ENCODE measurements around the gene ZNF160. TPM values are rescaled to one million over a fixed set of nuclear protein-coding genes. Genes with fewer than 3 reads are reported as not detected.
"Not testable (repeated sequence)": the region's sequence is repeated elsewhere in the genome, so short reads cannot be mapped to it uniquely, and the experiment has no call there.

The ZNF160 gene
- total RNA-seq, 3 donors from 2014 or later: 19.9 to 28.6 (median 28.0) TPM

- no peaks in the 10 kb centered on the region for H3K4me1 ChIP-seq (ENCODE audit: low read depth)
- DNase-seq: no peak
- intact Hi-C loops (cut with DNase I, micrococcal nuclease): no loop called here
- H3K36me3 ChIP-seq (ENCODE audit: low read depth): peaks cover 15% of the 10 kb centered on the region
- H3K4me3 ChIP-seq: no peak overlapping the region
- TF ChIP-seq CTCF (IDR thresholded peaks at IDR 0.05): no peak
- peaks cover 39% of the 10 kb centered on the region for H3K9me3 ChIP-seq
- no peak for ATAC-seq
Observed at GRCh38 chr19:53109527-53109926, 6.3 kb upstream of the ZNF160 start.

DNA sequence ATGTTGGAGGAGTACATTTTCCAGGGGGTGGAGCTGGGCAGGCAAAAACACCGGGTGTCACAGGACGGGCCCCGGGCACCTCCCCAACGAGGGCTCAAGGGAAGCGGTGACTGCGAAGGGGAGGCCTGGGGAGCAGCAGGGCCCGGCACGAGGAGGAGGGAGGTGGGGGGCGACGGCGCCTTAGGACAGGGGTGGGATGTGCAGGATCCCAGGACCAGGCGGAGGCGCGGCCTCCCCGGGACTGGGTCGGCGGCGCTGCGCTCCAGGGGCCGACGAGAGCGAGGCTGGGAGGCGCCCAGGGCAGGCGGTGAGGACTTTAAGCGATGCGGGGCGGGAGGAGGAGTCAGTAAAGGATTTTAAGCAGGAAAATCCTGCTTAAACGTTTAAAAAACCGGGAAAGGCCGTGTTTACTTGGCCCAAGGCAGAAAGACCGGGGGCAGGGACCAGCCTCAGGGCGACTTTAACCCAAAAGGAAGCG lies 427 bp downstream of the ZNF160 start:
- Histone ChIP-seq H3K4me3 (peak overlapping the region; percentile 63), H3K36me3 (ENCODE audit: low read depth) (peaks cover 2% of the 10 kb centered on the region), H3K9me3 (peaks cover 5% of the 10 kb centered on the region), H3K4me1 (ENCODE audit: low read depth) (peaks cover 8% of the 10 kb centered on the region)
- TF ChIP-seq CTCF (IDR thresholded peaks at IDR 0.05): no peak
- peak in 2 of 3 donors; percentile 57 to 63 for DNase-seq
- ATAC-seq: peak; percentile 54
- intact Hi-C loops (cut with DNase I, micrococcal nuclease): no loop called here

DNA sequence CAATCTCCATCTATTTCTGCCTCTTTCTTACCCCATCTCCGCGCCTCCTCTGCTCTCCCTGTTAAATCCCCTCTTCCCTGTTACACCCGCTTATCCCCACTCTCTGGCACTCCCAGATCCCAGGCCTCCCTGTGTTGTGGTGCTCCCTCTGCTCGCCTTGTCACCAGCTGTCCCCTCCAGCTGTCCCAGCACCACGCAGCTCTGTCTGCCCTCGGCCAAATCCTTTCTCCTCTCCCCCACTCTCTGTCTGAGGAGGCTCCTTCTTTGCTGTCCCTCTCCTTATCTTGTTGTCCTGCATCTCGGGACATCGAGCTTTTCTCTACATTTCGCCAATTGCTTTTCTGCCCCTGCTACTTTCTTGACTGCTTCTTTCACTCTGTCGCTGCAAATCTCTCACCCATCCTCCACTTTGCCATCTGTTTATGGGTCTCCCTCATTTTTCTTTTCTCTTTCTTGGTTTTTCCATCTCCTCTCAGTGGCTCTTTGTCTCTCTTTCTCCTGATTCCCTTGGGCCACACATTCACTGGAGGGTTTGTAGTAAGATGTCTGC lies 941 bp downstream of the ZNF160 start:
- DNase-seq (no peak), ATAC-seq (no peak)
- peak overlapping the region; percentile 63 for H3K4me3 ChIP-seq
- H3K4me1 ChIP-seq (ENCODE audit: low read depth): peaks cover 8% of the 10 kb centered on the region
- no peak for TF ChIP-seq CTCF (IDR thresholded peaks at IDR 0.05)
- no peaks in the 10 kb centered on the region for H3K9me3 ChIP-seq
- intact Hi-C loops (cut with DNase I, micrococcal nuclease): no loop called here
- H3K36me3 ChIP-seq (ENCODE audit: low read depth): peaks cover 2% of the 10 kb centered on the region

GRCh38 chr19:53101518-53101917 lies 1.7 kb downstream of the ZNF160 start:
- no peaks in the 10 kb centered on the region for H3K36me3 ChIP-seq (ENCODE audit: low read depth)
- TF ChIP-seq CTCF (IDR thresholded peaks at IDR 0.05): no peak
- ATAC-seq: no peak
- no peak for DNase-seq
- no peaks in the 10 kb centered on the region for H3K9me3 ChIP-seq
- intact Hi-C loops (cut with DNase I, micrococcal nuclease): no loop called here
- H3K4me1 ChIP-seq (ENCODE audit: low read depth): peaks cover 8% of the 10 kb centered on the region
- H3K4me3 ChIP-seq: no peak overlapping the region

DNA sequence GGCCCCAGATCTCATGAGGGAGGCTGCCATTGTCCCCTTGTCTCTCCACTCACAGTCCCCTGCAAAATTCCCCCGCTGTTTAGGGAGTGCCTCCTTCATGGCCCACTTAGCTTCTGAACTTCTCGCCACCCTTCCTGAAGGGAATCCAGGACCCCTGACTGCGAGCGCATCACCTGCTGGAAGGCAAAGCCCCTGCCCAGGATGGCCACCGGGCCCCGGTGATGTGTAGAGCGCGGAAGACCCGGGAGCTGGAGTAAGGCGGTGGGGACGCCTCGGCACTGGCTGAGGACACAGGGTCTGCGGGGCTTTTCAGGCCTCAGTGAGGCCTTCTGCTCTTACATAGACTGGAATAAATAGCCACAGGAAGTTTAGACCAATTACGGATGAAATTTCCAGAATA lies 4.7 kb downstream of the ZNF160 start:
- intact Hi-C loops (cut with DNase I, micrococcal nuclease): loop anchor here in 1 of 2 donors (2.0 kb wide), 1 partner anchor 30 kb away; no protein-coding TSS in a partner anchor
- not testable (repeated sequence) for H3K9me3 ChIP-seq; H3K36me3 ChIP-seq (ENCODE audit: low read depth); ATAC-seq; H3K4me1 ChIP-seq (ENCODE audit: low read depth); H3K4me3 ChIP-seq; DNase-seq

DNA sequence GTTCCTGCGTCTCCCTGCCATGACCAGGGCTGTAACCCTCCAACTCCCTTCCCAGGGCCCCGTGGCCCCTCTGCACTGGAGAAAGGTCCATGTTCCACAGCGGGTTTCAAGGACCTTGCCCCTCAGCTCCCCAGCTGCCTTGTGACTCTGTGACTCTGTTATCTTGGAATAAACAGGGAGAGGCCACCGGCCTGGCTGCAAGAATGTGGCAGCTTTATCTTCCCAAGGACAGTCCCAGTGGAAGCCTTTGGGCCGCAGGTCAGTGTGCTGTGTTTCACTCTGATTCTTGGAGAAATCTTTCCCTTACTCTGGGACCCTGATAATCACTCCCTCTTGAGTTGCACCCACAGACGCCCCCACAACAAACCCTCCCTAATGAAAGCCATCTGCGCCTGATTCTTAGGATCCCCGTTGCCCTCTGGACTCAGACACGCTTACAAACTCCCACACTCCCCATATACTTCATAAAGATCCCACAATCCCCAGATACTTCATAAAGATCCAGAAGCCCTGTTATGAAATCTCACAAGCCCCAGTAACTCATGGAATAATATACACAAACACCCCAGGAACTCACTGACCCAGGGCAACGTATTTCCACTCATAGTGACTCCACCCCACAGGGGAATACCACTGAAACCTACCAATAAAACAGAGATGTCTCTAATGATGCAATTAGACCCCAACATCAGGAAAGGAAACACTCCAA lies 6.1 kb downstream of the ZNF160 start:
- H3K9me3 ChIP-seq; H3K4me1 ChIP-seq (ENCODE audit: low read depth); intact Hi-C loops (cut with DNase I, micrococcal nuclease); H3K4me3 ChIP-seq; DNase-seq; ATAC-seq; H3K36me3 ChIP-seq (ENCODE audit: low read depth): not testable (repeated sequence)

DNA sequence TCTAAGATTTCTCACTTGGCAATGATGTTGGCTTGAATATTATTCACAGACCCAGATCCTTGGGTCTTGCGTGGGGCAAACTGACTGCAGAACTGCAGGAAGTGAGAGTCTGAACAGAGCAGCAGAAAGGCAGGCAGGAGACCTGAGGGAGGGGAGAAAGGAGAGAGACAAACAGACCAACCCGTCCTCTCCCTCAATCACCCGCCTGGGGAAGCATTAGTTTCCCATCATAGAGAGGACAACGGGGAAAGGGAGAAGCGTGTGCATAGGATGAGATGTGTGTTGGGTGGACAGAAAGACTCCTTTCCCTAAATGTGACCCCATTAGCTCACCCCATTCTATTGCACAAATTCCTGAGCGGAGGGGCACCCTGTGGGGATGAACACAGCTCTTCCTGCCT lies 6.6 kb downstream of the ZNF160 start:
- H3K4me3 ChIP-seq; DNase-seq; H3K36me3 ChIP-seq (ENCODE audit: low read depth); H3K4me1 ChIP-seq (ENCODE audit: low read depth); H3K9me3 ChIP-seq; ATAC-seq; intact Hi-C loops (cut with DNase I, micrococcal nuclease): not testable (repeated sequence)
